Cardiac septum (tissue), 1 donor: ENCODE data around the gene GMDS. TPM values are rescaled to one million over a fixed set of nuclear protein-coding genes. Genes with fewer than 3 reads are reported as not detected.

ENCODE experiments used
- DNase-seq: peaks from one replicate; pipeline ENCODE4 v3.0.0-alpha.2; 2020; ENCODE audit warnings: low spot score
- intact Hi-C: fragments of 100-400 bp; cut with DNase I; formaldehyde crosslinking; loops from one replicate; pipeline ENCODE4 v1.14.0; 2022
- total RNA-seq: library from RNA; stranded (reverse); fragmentation: NEBNext Ultra II Directional; extraction: Animal tissue kit (Norgen Biotek cat#: 25700); gene quantifications from one replicate; pipeline ENCODE4 v1.2.1, GENCODE V29; 2021
- donor health status: DM: no; HTN: no; CAD: no.

GMDS gene
- total RNA-seq, 1 donor from 2014 or later, result 6.3 TPM

- no peak for DNase-seq
- intact Hi-C loops, result no loop called here
Observed at GRCh38 chr6:1735239-1735803, 510.1 kb downstream of the GMDS start.

- DNase-seq, result no peak
- intact Hi-C loops, result no loop called here
Observed at GRCh38 chr6:1730882-1731281, 514.5 kb downstream of the GMDS start.

DNA sequence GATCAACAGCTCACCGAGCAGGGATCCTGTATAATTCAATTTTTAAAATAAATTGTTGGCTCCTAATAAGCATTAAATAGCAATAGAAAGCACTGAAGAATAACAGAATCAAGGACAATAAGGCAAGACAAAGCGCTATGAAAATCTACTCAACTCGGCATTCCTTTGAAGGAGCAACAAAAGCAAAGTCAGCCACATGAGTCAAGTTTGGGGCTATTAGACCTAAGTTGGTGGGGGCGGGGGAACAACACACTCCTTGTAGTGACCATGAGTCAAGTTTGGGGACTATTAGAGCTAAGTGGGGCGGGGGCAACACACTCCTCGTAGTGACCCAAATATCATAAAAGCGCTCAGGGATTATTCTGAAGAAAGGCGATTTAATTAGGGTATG lies 515.7 kb downstream of the GMDS start:
- DNase-seq, result no peak
- intact Hi-C loops, result no loop called here

DNA sequence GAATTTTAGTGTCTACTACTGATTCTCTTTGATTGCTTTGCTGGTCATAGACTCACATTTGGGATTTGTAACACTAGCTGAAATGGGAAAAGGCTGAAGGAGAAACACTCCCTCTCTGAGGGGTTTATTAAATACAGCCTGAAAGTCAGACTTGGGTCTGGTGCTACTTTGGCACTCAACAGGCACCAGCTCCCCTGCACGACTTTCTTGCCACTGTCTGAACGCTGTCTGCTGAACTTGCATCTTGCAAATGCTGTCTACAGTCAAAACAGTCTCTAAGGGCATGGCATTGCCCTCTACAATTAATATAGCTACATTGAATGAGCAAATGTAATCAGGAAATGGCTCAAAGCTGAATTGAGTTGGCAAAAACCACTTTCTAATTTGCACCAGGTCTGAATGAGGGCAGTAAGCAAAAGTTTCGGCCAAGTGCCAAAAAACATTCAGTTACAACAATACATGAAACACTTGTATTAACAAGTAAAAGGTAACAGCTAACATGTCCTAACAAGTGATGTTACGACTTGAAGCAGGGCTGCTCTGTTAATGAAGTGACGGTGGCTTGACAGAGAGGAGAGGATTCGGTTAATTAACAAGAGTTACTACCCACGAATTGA lies 516.2 kb downstream of the GMDS start:
- intact Hi-C loops, result no loop called here
- DNase-seq, result no peak

- intact Hi-C loops, result no loop called here
- DNase-seq, result no peak
Observed at GRCh38 chr6:1726341-1726768, 519.0 kb downstream of the GMDS start.

GRCh38 chr6:1724616-1725015 lies 520.8 kb downstream of the GMDS start:
- peak; percentile 88 for DNase-seq
- intact Hi-C loops, result no loop called here

- DNase-seq, result no peak
- intact Hi-C loops, result no loop called here
Observed at GRCh38 chr6:1724124-1724523, 521.3 kb downstream of the GMDS start.

- DNase-seq, result no peak
- intact Hi-C loops, result no loop called here
Observed at GRCh38 chr6:1722801-1723200, 522.6 kb downstream of the GMDS start.

GRCh38 chr6:1720620-1721322 lies 524.6 kb downstream of the GMDS start:
- no peak for DNase-seq
- intact Hi-C loops, result no loop called here

DNA sequence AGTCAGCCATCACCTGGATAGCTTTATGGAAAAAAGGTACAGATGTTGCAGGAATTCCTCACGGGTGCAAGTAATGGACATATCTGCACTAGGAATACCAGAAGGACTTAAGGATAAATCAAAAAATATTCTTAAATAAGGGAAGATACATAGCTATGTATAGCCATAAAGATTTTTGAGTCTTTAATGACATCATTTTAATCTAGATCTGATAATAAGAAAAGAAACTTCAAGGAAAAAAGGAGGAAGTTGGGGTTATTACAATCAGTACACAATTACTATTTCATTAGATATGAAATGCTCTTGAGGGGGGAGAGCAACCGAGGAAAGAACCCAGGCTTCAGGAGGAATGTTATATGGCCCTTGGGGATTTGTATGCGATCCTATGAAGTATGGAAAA lies 525.5 kb downstream of the GMDS start:
- DNase-seq, result no peak
- intact Hi-C loops, result no loop called here

DNA sequence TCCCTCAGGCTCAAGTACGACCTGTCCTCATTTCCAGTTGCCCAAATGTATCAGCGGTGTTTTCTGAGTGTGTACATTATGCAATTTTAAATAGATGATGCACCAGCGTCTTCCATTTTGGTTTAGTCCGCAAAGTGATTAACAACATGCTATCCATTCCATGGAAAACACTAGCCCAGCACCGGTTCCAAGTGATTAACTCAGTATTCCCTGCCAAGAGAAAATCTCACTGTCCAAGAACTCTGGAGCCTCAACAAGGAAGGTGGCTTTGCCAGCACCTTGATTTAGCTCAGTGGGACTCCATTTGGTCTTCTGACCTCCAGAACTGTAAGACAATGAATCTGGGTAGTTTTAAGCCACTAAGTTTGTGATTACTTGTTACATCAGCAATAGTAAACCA lies 528.5 kb downstream of the GMDS start:
- intact Hi-C loops, result no loop called here
- no peak for DNase-seq

GRCh38 chr6:1716396-1716795 lies 529.0 kb downstream of the GMDS start:
- intact Hi-C loops, result no loop called here
- no peak for DNase-seq

GRCh38 chr6:1715336-1715735 lies 530.1 kb downstream of the GMDS start:
- intact Hi-C loops, result no loop called here
- DNase-seq, result no peak

- no peak for DNase-seq
- intact Hi-C loops, result no loop called here
Observed at GRCh38 chr6:1714654-1715053, 530.8 kb downstream of the GMDS start.

DNA sequence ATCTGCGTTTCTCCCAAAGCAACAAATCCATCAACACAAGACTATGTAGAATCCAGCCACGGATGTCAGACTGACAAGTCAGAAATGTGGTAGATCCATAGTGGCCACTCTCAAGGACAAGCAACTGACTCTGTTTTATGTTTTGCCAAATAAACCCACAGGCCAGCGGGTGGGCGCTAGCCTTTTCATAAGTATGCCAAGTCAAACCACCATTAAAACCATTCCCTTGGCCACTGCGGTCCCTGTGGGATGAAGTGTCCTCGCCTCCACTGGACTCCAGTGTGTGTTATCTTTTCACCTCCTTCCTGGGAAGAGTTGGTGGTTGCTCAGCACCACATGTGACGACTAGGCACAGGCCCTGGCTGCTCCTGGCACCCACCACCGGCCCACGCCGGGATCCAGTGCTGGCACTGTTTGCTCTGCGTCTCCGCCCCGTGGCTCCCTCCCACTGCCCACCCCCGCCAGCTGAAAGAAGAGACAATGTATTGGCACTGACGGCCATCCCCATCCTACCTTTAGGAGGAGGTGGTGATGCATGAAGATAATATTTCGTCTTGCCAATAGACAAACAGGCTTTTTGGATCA lies 532.3 kb downstream of the GMDS start:
- intact Hi-C loops, result no loop called here
- DNase-seq, result no peak

- intact Hi-C loops, result no loop called here
- no peak for DNase-seq
Observed at GRCh38 chr6:1712451-1712850, 533.0 kb downstream of the GMDS start.

DNA sequence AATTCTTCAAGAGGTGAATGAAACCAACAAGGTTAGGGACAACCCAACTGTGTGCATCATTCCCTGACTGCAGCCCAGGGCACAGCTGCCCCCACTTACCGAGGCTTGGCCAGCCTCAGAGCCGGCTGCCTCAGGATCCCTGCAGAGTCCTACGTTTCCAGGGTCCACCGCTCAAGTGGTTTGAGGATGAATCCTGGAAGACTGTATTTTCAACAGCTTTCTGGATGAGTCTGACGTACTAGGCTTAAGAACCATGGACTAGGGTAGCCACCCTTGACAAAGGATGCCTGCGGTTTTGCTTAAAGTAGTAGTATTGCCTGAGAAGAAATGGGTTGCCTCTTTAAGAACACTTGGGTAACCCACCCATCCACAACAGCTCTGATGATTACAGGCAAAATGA lies 534.3 kb downstream of the GMDS start:
- intact Hi-C loops, result no loop called here
- DNase-seq, result no peak

DNA sequence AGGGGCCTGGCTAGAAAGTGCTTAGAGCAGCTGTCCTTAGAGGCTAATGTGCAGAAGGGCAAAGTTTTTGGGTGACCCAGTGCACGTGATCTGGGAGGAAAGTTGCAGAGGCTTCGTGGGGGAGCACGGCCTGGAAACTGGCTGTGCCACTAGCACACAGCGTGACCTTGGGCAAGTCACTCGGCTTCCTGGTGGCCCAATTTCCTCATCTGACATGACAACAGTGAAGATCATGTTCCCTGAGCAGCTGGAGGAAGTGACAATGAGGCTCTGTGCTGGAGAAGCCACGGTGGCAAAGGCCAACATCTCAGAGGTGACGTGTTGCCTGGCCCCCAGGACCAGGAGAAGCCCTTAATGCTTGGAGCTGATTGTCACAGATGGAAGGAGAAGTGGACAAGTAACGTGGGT lies 536.2 kb downstream of the GMDS start:
- DNase-seq, result peak; percentile 81
- intact Hi-C loops, result no loop called here

DNA sequence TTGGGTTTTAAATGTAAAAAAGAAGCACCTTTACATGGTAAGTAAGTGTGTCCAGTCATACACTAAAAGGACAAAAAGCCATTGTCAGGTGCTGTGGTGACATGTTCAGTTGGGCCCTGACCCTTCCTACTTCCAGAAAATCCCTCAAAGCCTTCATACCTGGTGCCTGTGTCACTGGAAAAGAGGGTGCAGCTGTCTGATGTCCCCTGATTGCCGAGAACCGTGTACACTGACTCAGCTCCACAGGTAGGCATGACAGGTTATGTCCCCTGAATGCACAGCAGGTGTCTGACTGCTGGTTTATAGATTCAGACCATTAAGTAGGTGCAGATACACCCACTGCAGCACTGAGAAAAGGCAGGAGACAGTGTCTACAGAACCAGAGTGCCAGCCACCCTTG lies 536.6 kb downstream of the GMDS start:
- DNase-seq, result no peak
- intact Hi-C loops, result no loop called here

- DNase-seq, result no peak
- intact Hi-C loops, result no loop called here
Observed at GRCh38 chr6:1708122-1708521, 537.3 kb downstream of the GMDS start.

DNA sequence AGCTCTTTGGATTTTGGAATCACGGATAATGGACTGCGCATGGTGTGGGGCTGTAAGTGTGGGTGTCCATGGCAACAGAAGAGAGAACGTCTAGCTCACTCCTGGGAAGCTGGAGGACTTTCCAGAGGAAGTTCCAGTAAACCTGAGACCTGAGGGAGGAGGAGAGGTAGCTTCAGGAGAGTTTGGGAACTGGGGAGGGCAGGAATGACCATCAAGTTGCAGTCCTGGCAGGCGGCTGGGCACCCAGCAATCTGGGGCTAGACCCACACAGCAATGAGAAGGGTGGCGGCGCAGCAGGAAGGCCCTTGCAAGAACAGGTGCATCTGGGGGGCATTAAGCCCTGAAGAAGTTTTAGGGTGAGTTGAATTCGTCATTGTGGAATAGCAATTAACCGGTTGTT lies 539.8 kb downstream of the GMDS start:
- intact Hi-C loops, result no loop called here
- DNase-seq, result no peak
